Activated CD4-positive, CD25-positive, alpha-beta regulatory T cell (primary cell): ENCODE data around the gene ZNF334.

Experiments
- DNase-seq, 4 experiments: peaks; one replicate each; lab custom pipeline; 2025; lab: John Stamatoyannopoulos, UW

The ZNF334 gene

DNA sequence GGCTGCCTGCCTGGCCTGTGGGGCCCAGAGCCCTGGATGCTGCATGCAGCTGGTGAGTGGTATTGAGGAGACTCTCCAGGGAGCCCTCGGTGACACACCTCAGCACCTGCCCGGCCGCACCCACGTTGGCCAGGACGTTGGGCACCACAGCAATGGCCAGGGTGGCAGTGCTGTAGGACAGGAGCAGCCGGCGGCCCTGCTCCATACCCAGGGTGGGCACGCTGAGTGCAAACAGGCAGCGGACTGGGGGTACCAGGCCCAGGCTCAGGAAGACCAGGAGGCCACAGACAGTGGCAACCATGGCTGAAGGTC, 32.4 kb upstream of the ZNF334 start:
- no peak for DNase-seq

DNA sequence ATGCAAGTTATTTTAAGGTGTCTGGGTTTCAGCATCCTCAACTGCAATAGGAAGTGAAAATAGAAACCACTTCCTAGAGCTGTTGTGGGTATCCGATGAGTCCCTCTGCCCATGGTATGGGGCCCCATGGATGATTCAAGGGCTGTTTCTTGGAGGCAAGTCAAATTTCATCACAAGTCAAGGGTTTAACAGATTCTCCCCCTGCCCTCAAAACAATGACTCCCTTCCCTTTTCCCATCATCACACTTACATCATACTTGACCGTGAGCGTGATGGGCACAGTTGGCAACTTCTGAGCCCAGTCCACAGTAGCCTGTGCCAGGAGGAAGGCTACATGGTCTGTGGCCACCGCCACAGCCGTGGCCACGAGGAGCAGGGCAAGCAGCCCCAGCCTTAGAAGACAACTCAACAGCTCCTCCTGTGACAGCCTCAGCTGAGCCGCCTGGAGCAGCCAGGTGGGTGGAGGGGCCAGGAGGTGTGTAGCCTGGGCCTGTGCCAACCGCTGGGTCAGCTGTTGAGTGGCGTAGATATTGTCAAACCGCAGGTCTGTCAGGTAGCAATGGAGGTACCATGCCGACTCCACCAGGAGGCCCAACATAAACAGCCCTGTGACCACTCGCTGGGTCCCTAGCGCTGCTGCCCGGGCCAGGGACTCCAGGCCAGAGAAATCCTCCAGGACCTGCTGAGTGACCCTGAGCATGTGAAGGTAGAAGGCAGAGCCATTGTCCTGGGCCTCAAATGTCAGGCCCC, 31.9 kb upstream of the ZNF334 start:
- DNase-seq, result no peak

DNA sequence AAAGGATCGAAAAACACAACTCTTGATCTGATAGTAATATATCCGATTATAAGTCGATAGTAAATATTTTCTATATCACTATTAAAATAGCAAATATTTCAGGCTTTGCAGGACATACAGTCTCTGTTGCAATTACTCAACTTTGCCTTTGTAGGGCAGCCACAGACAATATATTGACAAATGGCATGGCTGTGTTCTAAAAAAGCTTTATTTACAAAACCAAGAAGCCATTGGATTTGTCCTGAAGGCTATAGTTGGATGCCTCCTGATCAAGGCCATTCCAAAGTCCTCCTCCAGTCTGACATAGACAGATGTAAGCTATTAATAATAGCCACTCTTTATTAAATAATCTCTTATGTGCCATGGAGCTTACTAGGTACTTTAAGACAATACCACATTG, 31.2 kb upstream of the ZNF334 start:
- no peak for DNase-seq

DNA sequence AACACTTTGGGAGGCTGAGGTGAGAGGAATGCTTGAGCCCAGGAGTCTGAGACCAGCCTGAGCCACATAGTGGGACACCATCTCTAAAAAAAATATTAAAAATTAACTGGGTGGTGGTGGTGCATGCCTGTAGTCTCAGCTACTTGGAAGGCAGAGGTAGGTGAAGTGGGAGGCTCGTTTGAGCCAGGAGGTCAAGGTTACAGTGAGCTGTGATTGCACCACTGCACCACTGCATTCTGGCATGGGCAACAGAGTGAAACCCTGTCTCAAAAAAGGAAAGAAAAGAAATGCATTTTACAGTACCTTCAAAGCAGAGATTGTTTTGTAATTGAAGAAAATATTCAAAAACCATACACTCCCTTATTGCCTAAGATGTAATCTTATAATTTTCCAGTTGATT, 30.6 kb upstream of the ZNF334 start:
- no peak for DNase-seq

DNA sequence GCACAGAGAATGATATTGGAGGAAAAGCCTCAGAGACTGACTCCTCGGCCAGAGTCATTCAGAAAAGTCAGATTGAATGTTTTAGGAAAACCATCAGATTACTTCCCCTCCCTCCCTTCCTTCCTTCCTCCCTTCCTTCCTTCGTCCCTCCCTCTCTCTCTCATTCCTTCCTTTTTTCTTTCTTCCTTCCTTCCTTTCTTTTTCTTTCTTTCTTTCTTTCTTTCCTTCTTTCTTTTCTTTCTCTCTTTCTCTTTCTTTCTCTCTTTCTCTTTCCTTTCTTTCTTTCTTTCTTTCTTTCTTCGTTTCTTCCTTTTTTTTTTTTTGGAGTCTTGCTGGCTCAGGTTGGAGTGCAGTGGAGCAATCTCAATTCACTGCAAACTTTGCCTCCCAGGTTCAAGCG, 29.7 kb upstream of the ZNF334 start:
- DNase-seq, result no peak

DNA sequence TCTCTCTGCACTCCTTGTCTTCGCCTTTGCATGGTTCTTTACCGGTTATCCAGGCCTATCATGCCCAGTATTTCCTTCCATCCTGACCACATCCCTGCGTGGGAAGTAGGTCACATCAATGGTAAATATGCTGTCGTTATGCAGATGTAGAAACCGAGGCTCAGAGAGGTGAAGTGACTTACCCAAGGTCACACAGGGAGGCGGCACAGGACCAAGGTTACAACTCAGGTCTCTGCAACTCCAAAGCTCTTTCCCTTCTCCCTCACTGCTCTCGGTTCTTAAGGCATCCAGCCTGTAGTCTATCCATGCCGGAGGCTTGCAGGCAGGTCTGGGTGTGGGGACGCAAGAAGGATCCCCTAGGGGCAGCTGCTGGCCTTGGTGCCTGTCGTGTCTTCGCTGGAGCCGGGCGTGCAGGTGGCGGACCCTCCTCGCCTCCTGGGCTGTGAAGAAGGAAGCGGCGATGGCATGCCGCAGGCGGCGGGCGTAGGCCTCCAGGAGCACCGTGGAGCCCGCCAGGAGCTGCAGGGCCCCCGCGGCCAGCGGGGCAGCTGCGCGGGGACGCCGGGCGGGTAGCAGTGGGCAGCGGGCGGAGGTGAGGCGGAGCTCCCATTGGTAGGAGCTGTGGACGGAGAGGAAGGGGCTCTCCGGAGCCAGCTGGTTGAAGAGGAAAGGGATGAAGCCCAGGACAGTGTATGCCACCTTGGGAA, 28.0 kb upstream of the ZNF334 start:
- no peak for DNase-seq

DNA sequence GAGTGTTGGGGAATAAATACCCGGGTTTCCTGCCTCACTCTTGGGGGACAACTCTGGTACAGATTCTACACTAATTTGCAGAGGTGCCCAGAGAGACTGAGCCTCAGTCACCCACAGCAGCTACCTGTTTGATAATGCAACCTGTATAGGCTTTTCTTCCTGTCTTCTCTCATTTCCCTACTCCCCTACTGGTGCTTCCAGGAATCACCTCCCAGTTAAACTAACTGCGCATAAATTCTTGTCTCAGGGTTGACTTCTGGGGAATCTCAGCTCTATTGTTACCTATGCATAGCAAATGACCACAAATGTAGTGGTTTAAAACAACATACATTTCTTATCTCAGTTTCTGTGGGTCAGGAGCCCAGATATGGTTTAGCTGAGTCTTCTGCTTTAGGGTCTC, 25.8 kb upstream of the ZNF334 start:
- no peak for DNase-seq

DNA sequence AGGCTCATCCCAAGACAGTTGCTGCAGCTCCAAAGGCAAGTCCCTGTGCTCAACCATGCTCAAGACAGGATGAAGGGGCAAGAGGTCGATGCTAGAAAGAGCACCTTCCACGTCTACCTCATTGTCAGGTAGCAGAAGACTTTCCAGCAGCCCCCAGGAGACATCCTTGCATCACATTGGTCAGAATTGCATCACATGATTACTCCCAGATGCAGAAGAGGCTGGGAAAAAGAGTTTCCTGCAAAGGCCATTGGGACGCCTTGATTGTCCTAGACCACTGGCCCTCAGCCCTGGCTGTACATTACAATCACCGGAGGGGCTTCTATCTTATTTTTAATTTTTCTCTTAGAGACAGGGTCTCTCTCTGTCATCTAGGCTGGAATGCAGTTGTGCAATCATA, 17.3 kb upstream of the ZNF334 start:
- DNase-seq, result no peak

DNA sequence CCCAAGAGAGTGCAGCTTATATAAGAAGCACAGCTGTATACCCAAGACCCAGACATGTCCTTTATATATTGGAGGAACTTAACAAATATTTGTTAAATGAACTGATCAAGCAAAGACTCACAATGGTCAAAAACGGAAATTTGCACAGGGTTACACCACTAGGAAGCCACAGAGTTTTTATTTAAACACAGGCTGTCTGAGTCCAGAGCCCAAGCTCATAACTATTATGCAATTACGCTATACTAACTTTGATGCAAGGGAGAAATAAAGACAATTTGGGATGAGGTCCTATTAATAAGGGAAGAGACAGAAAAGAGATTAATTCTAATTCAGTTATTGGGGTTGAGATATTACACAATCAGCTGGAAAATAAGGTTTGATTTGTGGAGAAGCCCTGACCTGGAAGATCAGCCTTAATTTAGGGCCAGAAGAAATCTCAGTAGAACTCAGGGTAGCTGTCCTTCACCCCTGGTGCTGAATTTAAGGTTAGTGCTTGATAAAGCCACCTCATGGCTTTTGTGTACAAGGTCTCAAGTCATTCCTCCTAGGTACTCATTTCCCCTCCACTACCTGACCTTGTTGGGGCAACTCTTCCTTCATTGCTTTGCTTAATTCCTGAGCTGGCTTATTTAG, 10.5 kb upstream of the ZNF334 start:
- DNase-seq, result no peak

DNA sequence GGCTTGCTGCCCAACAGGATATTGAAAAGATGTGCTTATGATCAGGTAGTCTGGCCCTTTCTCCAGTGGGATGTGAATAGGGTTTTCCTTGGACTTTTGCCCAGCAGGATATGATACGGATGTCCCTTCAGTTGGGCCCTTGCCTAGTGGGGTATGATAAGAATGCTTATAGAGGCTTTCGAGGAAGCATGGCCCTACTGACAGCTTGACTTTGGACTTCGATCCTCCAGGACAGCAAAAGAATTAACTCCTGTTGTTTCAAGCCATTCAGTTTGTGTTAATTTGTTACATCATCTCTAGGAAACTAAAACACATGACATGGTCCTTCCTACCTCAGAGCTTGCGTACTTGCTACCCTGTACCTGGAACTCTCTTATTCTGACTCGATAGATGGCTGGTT, 9.7 kb upstream of the ZNF334 start:
- no peak for DNase-seq

DNA sequence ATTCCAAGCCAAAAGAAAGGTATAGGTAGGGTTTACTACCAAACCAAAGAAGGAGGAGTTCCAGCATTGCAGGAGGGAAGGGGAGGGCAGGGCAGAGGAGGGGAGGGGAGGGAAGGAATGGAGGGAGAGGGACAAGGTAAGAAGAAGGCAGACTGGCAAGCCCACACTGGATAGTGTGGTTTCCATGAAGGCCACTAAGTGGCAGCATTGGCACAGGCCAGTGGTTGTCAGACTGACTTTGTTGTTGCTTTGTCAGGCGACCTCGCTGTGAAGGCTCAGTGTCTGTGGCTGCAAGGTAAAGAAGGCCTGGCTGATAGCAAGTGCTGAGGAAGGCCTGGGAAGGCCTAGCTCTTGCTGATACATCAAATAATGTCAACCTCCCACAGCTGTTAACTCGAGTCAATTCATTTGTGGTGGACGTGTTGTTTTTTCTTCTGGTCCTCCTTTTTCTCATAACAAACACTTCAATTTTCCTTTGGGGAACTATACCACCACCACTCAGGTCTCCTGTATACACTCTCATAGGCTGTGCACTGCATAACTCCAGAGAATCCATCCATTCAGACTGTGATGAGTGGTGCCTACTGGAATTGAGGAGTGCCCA, 7.7 kb upstream of the ZNF334 start:
- peak in 1 of 4 experiments; percentile 21 for DNase-seq

DNA sequence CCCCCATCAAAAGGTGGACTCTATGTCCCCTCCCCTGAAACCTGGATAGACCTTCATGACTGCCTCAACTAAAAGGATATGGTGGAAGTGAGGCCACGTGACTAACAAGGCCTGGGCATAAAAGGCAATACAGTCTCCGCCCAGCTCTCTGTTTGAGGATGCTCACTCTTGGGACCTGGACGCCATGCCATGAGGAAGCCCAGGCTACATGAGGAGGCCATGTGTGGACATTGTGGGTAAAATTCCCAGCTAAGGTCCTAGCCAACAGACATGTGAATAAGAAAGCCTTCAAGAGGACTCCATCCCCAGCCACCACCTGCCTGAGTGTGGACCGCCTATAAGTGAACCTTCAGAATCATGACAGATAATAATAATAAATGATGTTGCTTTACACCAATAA, 7.2 kb upstream of the ZNF334 start:
- DNase-seq, result no peak

DNA sequence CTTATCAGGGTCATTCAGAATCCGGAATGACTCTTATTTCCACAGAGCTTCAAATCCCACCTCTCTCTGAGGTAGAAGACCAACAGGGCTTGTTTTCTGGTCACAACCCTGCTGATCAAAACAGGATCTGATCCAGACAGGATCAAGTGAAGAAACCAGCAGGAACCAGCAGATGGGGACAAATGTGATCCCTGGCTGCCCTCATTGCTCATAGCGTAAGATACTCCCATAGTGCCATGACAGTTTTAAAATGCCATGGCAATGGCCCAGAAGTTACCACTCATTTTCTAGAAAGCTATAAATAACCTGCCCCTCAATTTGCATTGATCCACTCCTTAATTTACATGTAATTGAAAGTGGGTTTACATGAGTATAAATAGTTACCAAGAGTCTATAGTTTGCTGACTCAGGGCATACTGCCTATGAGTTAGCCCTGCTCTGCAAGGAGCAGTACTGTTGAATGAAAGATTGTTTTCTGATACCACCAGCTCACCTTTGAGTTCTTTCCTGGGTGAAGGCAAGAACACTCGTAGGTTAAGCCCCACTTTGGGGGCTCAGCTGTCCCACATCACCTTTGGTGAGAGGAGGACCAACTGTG, 6.2 kb upstream of the ZNF334 start:
- no peak for DNase-seq

DNA sequence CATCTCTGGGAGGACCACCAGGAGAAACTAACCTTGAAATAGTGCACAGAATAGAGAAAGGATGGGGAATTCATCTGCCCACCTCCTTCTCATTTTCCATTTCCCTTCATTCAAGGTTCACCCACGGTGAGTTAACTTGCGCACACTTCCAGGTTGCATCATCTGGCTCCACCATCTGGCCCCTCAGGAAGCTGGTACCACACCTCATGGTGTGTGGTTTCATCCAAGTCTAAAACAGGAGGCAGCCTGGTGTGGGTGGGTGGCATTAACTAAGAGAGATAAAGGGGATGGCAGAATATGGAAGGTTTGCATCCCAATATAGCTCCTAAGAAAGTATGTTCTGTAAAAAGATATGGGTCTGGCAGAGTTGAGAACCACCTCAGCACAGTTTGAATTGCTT, 3.8 kb downstream of the ZNF334 start:
- no peak for DNase-seq

DNA sequence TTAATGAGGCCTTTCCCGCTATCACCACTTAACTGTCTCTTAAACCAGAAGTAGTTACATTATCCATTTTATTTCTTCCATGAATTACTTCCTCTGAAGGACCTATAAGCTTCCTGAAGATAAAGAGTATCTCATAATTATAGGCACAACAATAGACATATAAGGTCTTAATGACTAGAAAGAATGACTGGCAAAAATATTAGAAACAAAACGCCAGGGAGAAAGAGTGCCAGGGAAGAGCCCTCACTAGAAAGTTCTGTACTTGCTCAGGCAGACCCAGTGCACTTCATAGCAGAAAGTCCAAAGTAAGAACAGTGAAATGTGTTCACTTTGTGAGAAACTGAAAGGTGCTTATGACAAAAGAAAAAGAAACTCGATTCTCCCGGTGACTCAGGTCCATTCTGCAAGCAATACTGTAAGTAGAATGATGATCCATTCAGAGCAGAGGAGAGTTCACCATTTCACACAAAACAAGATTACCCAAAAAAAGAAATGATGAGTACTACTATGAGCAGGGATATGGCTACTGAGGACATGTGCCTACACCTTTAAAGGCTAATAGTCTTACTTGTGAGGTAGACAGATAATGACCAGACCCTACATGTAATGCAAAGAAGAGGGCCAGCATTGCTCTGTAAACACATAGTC, 5.5 kb downstream of the ZNF334 start:
- no peak for DNase-seq

DNA sequence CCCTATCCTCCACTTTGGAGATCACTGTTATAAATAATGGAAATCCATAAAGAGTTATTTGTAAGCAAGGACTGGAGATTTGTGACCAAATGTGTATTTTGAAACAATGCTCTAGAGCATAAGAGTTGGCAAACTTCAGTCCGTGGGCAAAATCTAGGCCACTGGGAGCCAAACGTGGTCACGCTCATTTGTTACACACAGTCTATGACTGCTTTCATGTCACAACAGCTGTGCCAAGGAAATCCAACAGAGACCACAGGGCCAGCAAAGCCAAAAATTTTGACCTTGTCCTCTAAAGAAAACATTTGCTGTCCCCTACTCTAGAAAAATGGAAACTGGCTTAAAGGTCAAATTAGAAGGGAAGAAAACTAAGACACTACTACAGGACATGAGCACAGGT, 7.9 kb downstream of the ZNF334 start:
- no peak for DNase-seq

DNA sequence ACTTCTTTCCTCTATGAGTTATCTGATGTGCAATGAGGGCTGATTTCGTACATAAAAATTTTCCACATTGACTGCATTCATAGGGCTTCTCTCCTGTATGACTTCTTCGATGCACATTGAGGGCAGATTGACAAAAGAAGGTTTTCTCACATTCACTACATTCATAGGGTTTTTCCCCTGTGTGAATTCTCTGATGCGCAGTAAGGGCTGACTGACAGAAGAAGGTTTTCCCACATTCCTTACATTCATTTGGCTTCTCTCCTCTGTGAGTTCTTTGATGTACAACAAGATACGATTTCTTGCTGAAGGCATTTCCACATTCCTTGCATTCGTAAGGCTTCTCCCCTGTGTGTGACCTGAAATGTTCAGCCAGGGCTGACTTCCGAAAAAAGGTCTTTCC, 11.4 kb downstream of the ZNF334 start:
- DNase-seq, result no peak

DNA sequence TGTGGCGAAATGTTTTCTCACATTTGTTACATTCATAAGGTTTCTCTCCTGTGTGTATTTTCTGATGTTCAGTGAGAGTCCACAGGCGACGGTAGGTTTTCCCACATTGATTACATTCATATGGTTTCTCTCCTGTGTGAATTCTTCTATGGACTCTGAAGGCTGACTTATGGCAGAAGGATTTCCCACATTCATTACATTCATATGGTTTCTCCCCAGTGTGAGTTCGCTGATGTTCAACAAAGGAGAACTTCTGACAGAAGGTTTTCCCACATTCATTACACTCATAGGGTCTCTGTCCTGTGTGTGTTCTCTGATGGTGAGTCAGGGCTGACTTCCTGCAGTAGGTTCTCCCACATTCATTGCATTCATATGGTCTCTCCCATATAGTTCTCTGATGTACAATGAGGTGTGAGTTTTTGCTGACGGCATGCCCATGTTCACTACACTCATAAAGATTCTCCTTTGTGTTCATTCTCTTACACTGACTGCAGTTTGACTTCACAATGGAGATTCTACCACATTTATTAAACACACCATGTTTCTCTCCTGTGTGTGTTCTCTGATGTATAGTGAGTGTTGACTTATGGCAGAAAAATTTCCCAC, 11.9 kb downstream of the ZNF334 start:
- DNase-seq, result no peak

DNA sequence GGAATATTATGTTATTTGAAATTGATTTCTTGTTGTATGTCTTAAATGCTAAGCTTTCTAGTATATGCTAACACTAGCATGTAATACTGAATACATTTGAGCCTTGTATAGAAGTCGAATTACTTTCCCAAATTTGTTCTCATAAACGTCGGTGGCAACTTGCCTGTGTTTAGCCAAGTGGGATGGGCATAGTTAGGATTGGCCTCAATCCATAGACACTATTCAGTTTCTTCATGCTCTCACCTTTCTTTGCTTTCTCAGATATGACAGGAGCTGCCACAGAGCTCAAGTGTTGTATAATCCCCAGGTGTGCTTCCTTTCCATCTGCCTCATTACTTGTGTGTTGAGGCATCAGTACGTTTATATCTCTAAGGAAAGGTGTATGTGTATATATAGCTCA, 19.3 kb downstream of the ZNF334 start:
- no peak for DNase-seq

DNA sequence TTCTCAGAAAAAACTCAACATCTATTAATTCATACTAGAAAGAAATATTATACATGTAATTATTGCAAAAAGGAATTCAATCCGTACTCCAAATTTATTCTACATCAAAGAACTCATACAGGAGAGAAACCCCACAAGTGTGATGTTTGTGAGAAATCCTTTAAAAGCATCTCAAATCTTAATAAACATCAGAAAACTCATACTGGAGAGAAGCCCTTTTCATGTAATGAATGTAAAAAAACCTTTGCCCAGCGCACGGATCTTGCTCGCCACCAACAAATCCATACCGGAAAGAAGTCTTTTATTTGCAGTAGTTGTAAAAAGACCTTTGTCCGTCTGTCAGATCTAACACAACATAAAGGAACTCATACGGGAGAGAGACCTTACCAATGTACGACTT, 22.0 kb downstream of the ZNF334 start:
- DNase-seq, result no peak

DNA sequence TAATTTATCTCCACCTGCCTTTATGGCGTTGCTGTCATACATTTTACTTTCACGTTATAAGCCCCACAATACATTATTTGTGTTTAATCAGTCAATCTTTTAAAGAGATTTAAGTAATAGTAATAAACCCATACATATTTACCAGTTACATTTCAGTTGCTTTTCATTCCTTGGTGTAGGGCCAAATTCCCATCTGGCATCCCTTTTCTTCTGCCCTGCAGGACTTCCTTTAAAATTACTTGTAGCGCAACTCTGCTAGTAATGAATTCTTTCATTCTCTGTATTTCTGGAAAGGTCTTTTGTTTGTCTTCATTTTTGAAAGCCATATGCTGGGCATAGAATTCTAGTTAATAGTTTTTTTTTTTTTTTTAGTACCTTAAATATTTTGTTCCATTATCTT, 24.9 kb downstream of the ZNF334 start:
- DNase-seq, result no peak

DNA sequence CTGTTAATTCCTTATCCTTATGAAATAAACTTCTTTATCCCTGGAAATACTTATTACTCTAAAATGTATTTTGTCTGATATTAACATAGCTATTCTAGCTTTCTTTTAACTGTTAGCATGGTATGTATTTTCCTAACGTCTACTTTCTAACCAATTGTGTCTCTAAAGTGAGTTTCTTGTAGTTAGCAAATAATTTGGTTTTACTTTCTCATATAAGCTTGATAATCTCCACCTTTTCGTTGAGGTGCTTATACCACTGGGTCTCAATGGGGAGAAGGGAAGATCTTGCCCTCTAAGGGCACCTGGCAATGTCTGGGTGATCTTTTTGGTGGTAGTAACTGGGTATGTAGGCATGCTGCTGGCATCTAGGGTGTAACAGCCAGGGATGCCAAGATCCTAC, 25.7 kb downstream of the ZNF334 start:
- DNase-seq, result no peak
